K562 (cell line): ENCODE data around the gene PARS2. TPM values are rescaled to one million over a fixed set of nuclear protein-coding genes. Genes with fewer than 3 reads are reported as not detected.

Experiments
- CBFB ChIP-seq: sonication (generic); formaldehyde crosslinking; IDR thresholded peaks from 2 replicates; pipeline ENCODE4 v1.4.0; 2020; ENCODE audit warnings: mild to moderate bottlenecking, missing genetic modification reagents
- CEBPB ChIP-seq: fragments of 450-650 bp; IDR thresholded peaks from 2 replicates; pipeline ENCODE4 v1.6.1; 2016; ENCODE audit warnings: missing genetic modification characterization, missing compliant biosample characterization
- DIDO1 ChIP-seq: fragments of 450-650 bp; IDR thresholded peaks from 2 replicates; pipeline ENCODE4 v1.6.1; 2016; ENCODE audit warnings: low read depth, missing biosample characterization, missing genetic modification characterization
- ELF1 ChIP-seq: fragments of 200-800 bp; sonication (Bioruptor generic); IDR thresholded peaks from 2 replicates; pipeline ENCODE4 v1.6.1; 2016; ENCODE audit warnings: missing genetic modification characterization, missing compliant biosample characterization
- KDM5B ChIP-seq: fragments of 200-600 bp; sonication (generic); IDR thresholded peaks from 2 replicates; pipeline ENCODE4 v1.6.1; 2012; ENCODE audit warnings: low read depth, mild to moderate bottlenecking, moderate library complexity, low read length, control low read depth, inconsistent platforms; ENCODE audit not compliant: insufficient replicate concordance
- MAFF ChIP-seq: IDR thresholded peaks from 2 replicates; pipeline ENCODE4 v1.6.1; 2012; ENCODE audit warnings: low read length, improper control_type of control experiment
- MNT ChIP-seq, 2 experiments: fragments of 450-650 bp; conservative IDR thresholded peaks; 2 replicates each; pipeline ENCODE4 v1.6.1; 2017; ENCODE audit warnings: mild to moderate bottlenecking in 2 of 2, moderate library complexity in 2 of 2
- MTA2 ChIP-seq: fragments of 450-650 bp; IDR thresholded peaks from 2 replicates; pipeline ENCODE4 v1.6.1; 2016; ENCODE audit warnings: low read depth
- MTF1 ChIP-seq: fragments of 250-450 bp; sonication (Bioruptor Pico); IDR thresholded peaks from 2 replicates; pipeline ENCODE4 v1.9.0; 2021; ENCODE audit warnings: moderate library complexity, mild to moderate bottlenecking, inconsistent platforms, borderline replicate concordance
- POLR2B ChIP-seq: fragments of 450-650 bp; IDR thresholded peaks from 2 replicates; pipeline ENCODE4 v1.6.1; 2018; ENCODE audit warnings: low read depth; ENCODE audit not compliant: partially characterized antibody
- RBM39 ChIP-seq: fragments of 200-400 bp; formaldehyde crosslinking; optimal IDR thresholded peaks from 2 replicates; pipeline ENCODE3; 2018; ENCODE audit warnings: low read depth, low read length
- SLC30A9 ChIP-seq: fragments of 250-450 bp; sonication (Bioruptor Pico); IDR thresholded peaks from 2 replicates; pipeline ENCODE4 v1.8.0; 2022; ENCODE audit warnings: mild to moderate bottlenecking, moderate library complexity
- SMAD3 ChIP-seq: fragments of 450-650 bp; formaldehyde crosslinking; conservative IDR thresholded peaks from 2 replicates; pipeline ENCODE4 v1.4.0; 2020; ENCODE audit warnings: mild to moderate bottlenecking
- SP2 ChIP-seq: IDR thresholded peaks from 2 replicates; pipeline ENCODE4 v1.6.1; 2011; ENCODE audit warnings: mild to moderate bottlenecking, low read depth, low read length, moderate library complexity; ENCODE audit not compliant: poor library complexity, severe bottlenecking; ENCODE audit errors: extremely low read depth
- THRB ChIP-seq: fragments of 450-650 bp; formaldehyde crosslinking; conservative IDR thresholded peaks from 2 replicates; pipeline ENCODE4 v1.4.0; 2022; ENCODE audit warnings: mild to moderate bottlenecking, missing genetic modification characterization
- TSHZ1 ChIP-seq: fragments of 250-450 bp; sonication (Bioruptor Pico); IDR thresholded peaks from 2 replicates; pipeline ENCODE4 v1.4.0; 2020; ENCODE audit warnings: mild to moderate bottlenecking, moderate library complexity
- ZNF217 ChIP-seq: sonication (generic); formaldehyde crosslinking; IDR thresholded peaks from 2 replicates; pipeline ENCODE4 v1.8.0; 2022; ENCODE audit warnings: mild to moderate bottlenecking, missing genetic modification reagents
- ZNF395 ChIP-seq: fragments of 200-800 bp; sonication (Bioruptor generic); IDR thresholded peaks from 2 replicates; pipeline ENCODE4 v1.6.1; 2017; ENCODE audit warnings: missing genetic modification characterization, missing compliant biosample characterization
- ZNF717 ChIP-seq: fragments of 250-450 bp; sonication (Bioruptor Pico); IDR thresholded peaks from 2 replicates; pipeline ENCODE4 v1.5.0; 2021
- ZNF830 ChIP-seq: fragments of 250-450 bp; sonication (Bioruptor Pico); IDR thresholded peaks from 2 replicates; pipeline ENCODE4 v1.5.0; 2021; ENCODE audit warnings: mild to moderate bottlenecking
- ZZZ3 ChIP-seq: fragments of 450-650 bp; IDR thresholded peaks from 2 replicates; pipeline ENCODE4 v1.6.1; 2016; ENCODE audit warnings: antibody characterized with exemption, mild to moderate bottlenecking, moderate library complexity
- polyA plus RNA-seq, 8 experiments: library from polyadenylated mRNA; depleted of rRNA in 4 of 8; stranded (reverse) in 5 of 8; unstranded in 3 of 8; fragments of >200 nt; fragmentation: Nextera tagmentation in 2 of 8; fragmentation: Illumina TruSeq in 1 of 8; extraction: Ambion mirVana in 2 of 8; extraction: Trizol in 1 of 8; gene quantifications; 2 replicates each; pipeline versions ENCODE4 v1.2.1 to v1.2.3, GENCODE V29; 2011 to 2014; ENCODE audit warnings: inconsistent platforms in 1 of 8, missing spikeins in 1 of 8
- total RNA-seq, 7 experiments: library from RNA; depleted of rRNA in 6 of 7; stranded (reverse); fragments of >200 nt in 6 of 7; fragmentation: Illumina TruSeq in 2 of 7; extraction: Trizol in 2 of 7; gene quantifications; 2 replicates each; pipeline versions ENCODE4 v1.2.1 to v1.2.3, GENCODE V29; 2011 to 2021; ENCODE audit warnings: low replicate concordance in 1 of 7

PARS2 gene
- total and polyA plus RNA-seq, 9 of the 15 experiments (the other 6 are each of a cell fraction or from before 2014, with no cell fraction given) = 6.3 to 12.4 (median 7.9) TPM

GRCh38 chr1:54764133-54764921 is at the start of gene PARS2 (continued):
- TF ChIP-seq THRB (CRISPR knock-in tag) (peak; percentile 81; the same call in 1 of the 2 replicates), MTF1 (no peak), CEBPB (tag) (peak; percentile 81), ZNF830 (CRISPR knock-in tag) (no peak), POLR2B (peak; percentile 86), RBM39 (no peak), SP2 (peak; percentile 90), TSHZ1 (no peak), MNT (conservative IDR thresholded peaks at IDR 0.05) (peak; percentile 84 to 91), ZNF217 (CRISPR knock-in tag) (no peak), SLC30A9 (CRISPR knock-in tag) (no peak), ZNF717 (CRISPR knock-in tag) (no peak), ELF1 (tag) (peak; percentile 95), ZZZ3 (no peak), DIDO1 (tag) (0 out of 2 replicates have a peak, but pooled peaks have one; percentile 46), KDM5B (peak; percentile 88), ZNF395 (no peak), MTA2 (no peak), MAFF (peak; percentile 26; the same call in 1 of the 2 replicates), CBFB (CRISPR knock-in tag) (no peak), SMAD3 (no peak)
